GM12875 (cell line): ENCODE data around the gene E2F2.

Experiments
- H3K4me3 ChIP-seq: one replicate; pipeline ENCODE4 v1.5.1; 2011; ENCODE audit warnings: low read depth, low read length, control low read depth
- CTCF ChIP-seq: IDR thresholded peaks from 2 replicates; pipeline ENCODE4 v1.5.1; 2011; ENCODE audit warnings: low read depth, mild to moderate bottlenecking, control low read depth, inconsistent platforms, low read length, moderate library complexity, borderline replicate concordance; ENCODE audit not compliant: insufficient read depth

Gene E2F2

DNA sequence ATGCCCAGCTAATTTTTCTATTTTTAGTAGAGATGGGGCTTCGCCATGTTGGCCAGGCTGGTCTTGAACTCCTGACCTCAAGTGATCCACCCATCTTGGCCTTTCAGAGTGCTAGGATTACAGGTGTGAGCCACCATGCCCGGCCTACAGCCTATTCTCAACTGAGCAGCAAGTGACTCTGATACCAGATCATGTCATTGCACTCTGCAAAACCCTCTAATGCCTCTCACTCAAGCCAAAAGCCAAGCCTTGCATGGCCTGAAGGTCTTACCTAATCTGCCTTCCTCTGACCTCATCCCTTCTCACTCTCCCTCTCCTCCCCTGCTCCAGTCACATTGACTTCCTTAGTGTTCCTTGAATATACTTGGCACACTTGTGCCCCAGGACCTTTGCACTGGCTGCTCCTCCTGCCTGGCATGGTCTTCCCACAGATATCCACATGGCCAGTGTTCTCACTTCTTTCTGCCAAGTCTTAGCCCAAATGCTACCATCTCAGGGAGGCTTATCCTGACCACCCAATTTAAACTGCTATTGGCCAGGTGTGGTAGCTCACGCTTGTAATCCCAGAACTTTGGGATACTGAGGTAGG lies 38.8 kb downstream of the E2F2 start:
- H3K4me3 ChIP-seq = no peak overlapping the region
- no peak for TF ChIP-seq CTCF

- no peak for TF ChIP-seq CTCF
Measured at GRCh38 chr1:23489842-23490241, 41.2 kb downstream of the E2F2 start.

GRCh38 chr1:23485002-23485332 lies 46.1 kb downstream of the E2F2 start:
- no peak overlapping the region for H3K4me3 ChIP-seq
- no peak for TF ChIP-seq CTCF

More at GRCh38 chr1:23489842-23490241, 41.2 kb downstream of the E2F2 start:
- no peak overlapping the region for H3K4me3 ChIP-seq

- peak overlapping the region; percentile 53 for H3K4me3 ChIP-seq
- TF ChIP-seq CTCF = no peak
Measured at GRCh38 chr1:23484253-23485001, 46.6 kb downstream of the E2F2 start.

GRCh38 chr1:23483321-23484252 lies 47.4 kb downstream of the E2F2 start, which contains the start of gene ASAP3:
Gene ASAP3, minus strand, starts transcription at chr1:23484179. Its CDS starts 46 bp downstream, at chr1:23484133.
- no peak for TF ChIP-seq CTCF
- peak within 1 kb of the TSS; percentile 53 for H3K4me3 ChIP-seq

DNA sequence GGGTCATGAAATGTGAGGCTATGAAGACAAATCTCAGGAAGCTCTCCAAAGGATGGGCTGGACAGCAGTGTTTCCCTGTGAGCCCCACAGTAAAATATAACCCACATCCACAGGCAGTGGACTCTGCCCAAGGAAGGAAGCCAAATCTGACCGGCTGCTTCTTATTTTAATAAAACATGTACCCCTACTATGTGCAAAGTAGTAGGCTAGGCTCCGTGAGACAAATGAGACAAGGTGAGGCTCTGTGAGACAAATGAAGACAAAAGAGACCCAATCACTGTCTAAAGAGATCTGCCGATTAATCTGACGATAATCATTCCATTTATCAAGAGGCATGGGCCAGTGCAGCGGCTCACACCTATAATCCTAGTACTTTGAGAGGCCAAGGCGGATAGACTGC lies 49.1 kb downstream of the E2F2 start:
- TF ChIP-seq CTCF = no peak
- H3K4me3 ChIP-seq = no peak overlapping the region
